K562 (cell line): ENCODE measurements around the gene NTRK3. TPM values are rescaled to one million over a fixed set of nuclear protein-coding genes. Genes with fewer than 3 reads are reported as not detected.

Source experiments
- ATAC-seq: fragments of 200-7000 bp; cut with Tn5 transposase; 3 replicates; pipeline ENCODE4 v1.9.1; 2020; ENCODE audit warnings: moderate library complexity
- BruUV-seq: library from RNA; stranded (reverse); fragments of 400-500 nt; replicated peaks from 2 replicates; lab custom pipeline; 2021; lab: Mats Ljungman, UMichigan
- CTCF ChIA-PET: fragments of 300-600 bp; formaldehyde crosslinking; extraction: SDS; loops from one replicate; lab custom pipeline; 2021; ENCODE audit warnings: low intra/inter-chr PET ratio; lab: Yijun Ruan, JAX
- POLR2A ChIA-PET: fragments of 300-600, 350-650 bp; sonication (Branson Sonifier 250); formaldehyde crosslinking; extraction: SDS; loops from one replicate; lab custom pipeline; 2021; ENCODE audit warnings: antibody characterized with exemption, inconsistent platforms; lab: Yijun Ruan, JAX
- DNase-seq, 4 experiments: peaks; one replicate each; pipeline versions ENCODE4 v3.0.0 to v3.0.0-alpha.2; 2011 to 2018; ENCODE audit warnings: low spot score in 3 of 4, mixed read lengths in 3 of 4; ENCODE audit errors: extremely low read depth in 1 of 4
- FAIRE-seq: peaks from 2 replicates; lab custom pipeline; 2011; peaks lifted over from hg19 to GRCh38; lab: Jason Lieb, UNC
- H2AFZ ChIP-seq: 2 replicates; pipeline ENCODE4 v1.6.0; 2011; ENCODE audit warnings: low read depth, low read length, control low read depth, inconsistent platforms
- H3K27ac ChIP-seq: fragments of 200-600 bp; 3 replicates; pipeline ENCODE4 v1.8.0; 2011; ENCODE audit warnings: low read depth, mild to moderate bottlenecking, control low read depth, inconsistent platforms, low read length, moderate library complexity, mixed read lengths; ENCODE audit errors: extremely low read depth
- H3K27me3 ChIP-seq, 2 experiments: fragments of 300-600 bp in 1 of 2; 2 replicates in 1 of 2; 3 replicates in 1 of 2; pipeline versions ENCODE4 v1.6.0 to v1.8.0; 2011; ENCODE audit warnings: inconsistent platforms in 2 of 2, low read length in 2 of 2, mild to moderate bottlenecking in 1 of 2, mixed read lengths in 1 of 2, moderate library complexity in 1 of 2; ENCODE audit not compliant: control insufficient read depth in 2 of 2, insufficient read depth in 2 of 2
- H3K36me3 ChIP-seq: fragments of 300-600 bp; 3 replicates; pipeline ENCODE4 v1.8.0; 2011; ENCODE audit warnings: mild to moderate bottlenecking, low read length, inconsistent platforms; ENCODE audit not compliant: control insufficient read depth, insufficient read depth
- H3K4me1 ChIP-seq, 2 experiments: fragments of 200-600 bp in 1 of 2; replicated peaks in 1 of 2; 2 replicates in 1 of 2; 3 replicates in 1 of 2; pipeline versions ENCODE4 v1.5.1 to v1.8.0; 2011; ENCODE audit warnings: inconsistent platforms in 2 of 2, low read length in 2 of 2, mild to moderate bottlenecking in 1 of 2, mixed read lengths in 1 of 2, moderate library complexity in 1 of 2; ENCODE audit not compliant: control insufficient read depth in 2 of 2, insufficient read depth in 2 of 2
- H3K4me2 ChIP-seq: 2 replicates; pipeline ENCODE4 v1.6.1; 2011; ENCODE audit warnings: low read length, control low read depth, inconsistent platforms, mixed read lengths; ENCODE audit not compliant: insufficient read depth
- H3K4me3 ChIP-seq: fragments of 200-600 bp; sonication (generic), shearing (Covaris generic); 2 replicates; pipeline ENCODE4 v1.5.1; 2016; ENCODE audit warnings: control low read depth, inconsistent platforms
- H3K79me2 ChIP-seq: fragments of 200-600 bp; 3 replicates; pipeline ENCODE4 v1.8.0; 2011; ENCODE audit warnings: low read length, inconsistent platforms; ENCODE audit not compliant: control insufficient read depth, insufficient read depth
- H3K9ac ChIP-seq, 2 experiments: 2 replicates each; pipeline versions ENCODE4 v1.6.0 to v1.6.1; 2011; ENCODE audit warnings: low read depth in 2 of 2, low read length in 2 of 2, control low read depth in 1 of 2, inconsistent platforms in 1 of 2, mild to moderate bottlenecking in 1 of 2, mixed read lengths in 1 of 2; ENCODE audit not compliant: insufficient read depth in 1 of 2
- H3K9me1 ChIP-seq: one replicate; pipeline ENCODE4 v1.6.0; 2011; ENCODE audit warnings: inconsistent platforms, mild to moderate bottlenecking, low read length, moderate library complexity; ENCODE audit not compliant: control insufficient read depth, insufficient read depth
- H3K9me3 ChIP-seq: replicated peaks from 2 replicates; pipeline ENCODE4 v1.5.1; 2011; ENCODE audit warnings: low read depth, low read length, inconsistent platforms; ENCODE audit not compliant: control insufficient read depth, insufficient read depth
- H4K20me1 ChIP-seq: replicated peaks from 2 replicates; pipeline ENCODE4 v1.6.1; 2011; ENCODE audit warnings: low read length, inconsistent platforms, mixed read lengths; ENCODE audit not compliant: control insufficient read depth, insufficient read depth
- CCAR2 ChIP-seq: fragments of 200-400 bp; formaldehyde crosslinking; IDR thresholded peaks from 2 replicates; pipeline ENCODE4 v1.6.1; 2017; ENCODE audit warnings: mild to moderate bottlenecking, low read depth, low read length
- CCNT2 ChIP-seq: IDR thresholded peaks from 2 replicates; pipeline ENCODE4 v1.6.1; 2011; ENCODE audit warnings: borderline replicate concordance, low read depth, mild to moderate bottlenecking, moderate library complexity, mixed read lengths, low read length; ENCODE audit not compliant: insufficient read length; ENCODE audit errors: extremely low read depth
- CXXC5 ChIP-seq: fragments of 250-450 bp; sonication (Bioruptor Pico); IDR thresholded peaks from 2 replicates; pipeline ENCODE4 v1.8.0; 2022; ENCODE audit warnings: inconsistent platforms, mild to moderate bottlenecking, moderate library complexity
- NFRKB ChIP-seq: fragments of 450-650 bp; IDR thresholded peaks from 2 replicates; pipeline ENCODE4 v1.6.1; 2016; ENCODE audit warnings: low read depth
- POLR2B ChIP-seq: fragments of 450-650 bp; IDR thresholded peaks from 2 replicates; pipeline ENCODE4 v1.6.1; 2018; ENCODE audit warnings: low read depth; ENCODE audit not compliant: partially characterized antibody
- POLR3G ChIP-seq: IDR thresholded peaks from 2 replicates; pipeline ENCODE4 v1.6.1; 2011; ENCODE audit not compliant: insufficient read length, insufficient replicate concordance; ENCODE audit errors: extremely low read depth
- SIRT6 ChIP-seq: IDR thresholded peaks from one replicate; pipeline ENCODE4 v1.6.1; 2012; ENCODE audit warnings: low read depth, mild to moderate bottlenecking, control low read depth, inconsistent platforms, low read length, moderate library complexity
- THRA ChIP-seq: fragments of 450-650 bp; IDR thresholded peaks from 2 replicates; pipeline ENCODE4 v1.6.1; 2017; ENCODE audit warnings: mild to moderate bottlenecking, moderate library complexity
- USF2 ChIP-seq: sonication (generic); formaldehyde crosslinking; IDR thresholded peaks from 2 replicates; pipeline ENCODE4 v1.5.0; 2020; ENCODE audit warnings: missing genetic modification reagents
- YBX1 ChIP-seq: fragments of 450-650 bp; IDR thresholded peaks from 2 replicates; pipeline ENCODE4 v1.7.1; 2016; ENCODE audit warnings: mild to moderate bottlenecking
- ZBED1 ChIP-seq: IDR thresholded peaks from 2 replicates; pipeline ENCODE4 v1.6.1; 2014
- WGBS: fragments of 100-300 bp; shearing (Covaris generic); methylation state at CpG from one replicate; pipeline ENCODE4 v1.1.6; 2016; ENCODE audit warnings: low coverage, mixed read lengths; ENCODE audit not compliant: insufficient coverage; ENCODE audit errors: missing lambda C conversion rate; 5-methylcytosine and 5-hydroxymethylcytosine counted together
- in situ Hi-C: fragments of 300-500 bp; cut with MboI; formaldehyde crosslinking; loops from 4 replicates; pipeline ENCODE4 v1.15.0; 2018; ENCODE audit warnings: inconsistent platforms, mixed read lengths
- intact Hi-C: fragments of 100-400 bp; cut with micrococcal nuclease; formaldehyde crosslinking; loops from 2 replicates; pipeline ENCODE4 v1.14.2; 2022
- polyA plus RNA-seq, 8 experiments: library from polyadenylated mRNA; depleted of rRNA in 4 of 8; stranded (reverse) in 5 of 8; unstranded in 3 of 8; fragments of >200 nt; fragmentation: Nextera tagmentation in 2 of 8; fragmentation: Illumina TruSeq in 1 of 8; extraction: Ambion mirVana in 2 of 8; extraction: Trizol in 1 of 8; gene quantifications; 2 replicates each; pipeline versions ENCODE4 v1.2.1 to v1.2.3, GENCODE V29; 2011 to 2014; ENCODE audit warnings: inconsistent platforms in 1 of 8, missing spikeins in 1 of 8
- total RNA-seq, 7 experiments: library from RNA; depleted of rRNA in 6 of 7; stranded (reverse); fragments of >200 nt in 6 of 7; fragmentation: Illumina TruSeq in 2 of 7; extraction: Trizol in 2 of 7; gene quantifications; 2 replicates each; pipeline versions ENCODE4 v1.2.1 to v1.2.3, GENCODE V29; 2011 to 2021; ENCODE audit warnings: low replicate concordance in 1 of 7
- TF ChIP-seq, protein P1 (sequence below): sonication (generic); formaldehyde crosslinking; IDR thresholded peaks from 2 replicates; pipeline ENCODE4 v1.8.0; 2022; ENCODE audit warnings: missing genetic modification reagents, mild to moderate bottlenecking, borderline replicate concordance

Gene NTRK3
- total and polyA plus RNA-seq, 9 of the 15 experiments (the other 6 are each of a cell fraction or from before 2014, with no cell fraction given): 0.11 to 0.13 TPM; not detected in 7

DNA sequence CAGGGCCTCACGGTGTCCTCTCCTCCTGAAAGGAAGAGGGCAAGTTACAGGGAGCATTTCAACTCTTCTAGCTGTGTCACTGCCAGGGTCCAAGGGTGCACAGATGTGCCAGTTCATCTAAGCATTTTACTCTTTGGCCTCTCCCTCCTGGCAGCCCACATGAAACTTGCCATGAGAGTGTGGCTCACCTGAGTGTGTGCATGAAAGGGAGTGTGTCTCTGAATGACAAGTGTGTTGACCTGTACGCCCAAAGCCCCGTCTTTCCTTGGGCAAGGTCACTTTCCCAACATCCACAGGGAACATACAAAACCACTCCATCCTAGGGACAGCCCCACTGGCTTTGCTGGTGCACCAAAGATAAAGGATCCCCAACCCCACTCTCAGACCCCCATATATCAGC lies 280.0 kb downstream of the NTRK3 start:
- POLR2A ChIA-PET: no interaction called here
- in situ Hi-C loops: no loop called here
- WGBS: 3% methylated on average over 3 of the region's 3 CpGs

DNA sequence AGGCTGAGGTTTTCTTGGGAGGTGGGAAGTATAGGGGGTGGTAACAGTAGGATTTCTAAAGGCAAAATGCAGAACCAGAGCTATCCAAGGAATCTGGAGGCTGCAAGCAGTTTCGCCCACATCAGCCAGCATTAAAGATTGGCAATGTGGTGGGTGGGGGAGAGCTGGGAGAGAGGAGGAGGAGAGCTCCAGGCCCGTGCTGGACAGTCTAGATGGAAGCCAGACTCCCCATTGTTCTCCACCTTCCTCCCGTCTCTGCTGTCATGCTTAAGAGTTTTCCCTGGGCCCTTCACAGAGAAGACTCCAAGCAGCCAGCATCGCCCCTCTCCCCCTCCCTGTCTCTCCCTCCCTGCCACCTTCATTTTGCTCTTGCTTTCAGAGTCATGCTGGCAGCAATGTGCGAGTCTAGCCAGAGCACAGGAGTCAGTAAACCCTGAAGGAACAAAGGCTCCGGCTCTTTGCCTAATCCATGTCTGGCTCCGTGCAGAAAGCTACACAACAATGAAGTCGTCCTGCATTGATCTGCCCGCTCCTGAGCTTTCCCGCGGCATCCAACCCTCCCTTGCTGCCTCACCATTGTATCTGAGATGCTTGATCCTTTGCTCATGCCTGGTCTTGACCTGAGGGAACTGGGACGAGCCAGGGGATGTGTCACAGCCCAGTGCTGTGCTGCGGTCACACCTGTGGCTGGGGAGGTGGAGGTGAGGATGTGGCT lies 282.9 kb downstream of the NTRK3 start:
- no peaks in the 10 kb centered on the region for H3K9me3 ChIP-seq
- H3K9ac ChIP-seq: no peak overlapping the region
- H2AFZ ChIP-seq: no peak overlapping the region
- ATAC-seq: no peak
- H3K4me2 ChIP-seq: no peak overlapping the region
- whole genome bisulfite sequencing: under 1% methylated on average over 12 of the region's 13 CpGs
- FAIRE-seq: no peak
- H4K20me1 ChIP-seq: no peaks in the 10 kb centered on the region
- CTCF ChIA-PET: no interaction called here
- H3K9me1 ChIP-seq: no peaks in the 10 kb centered on the region
- BruUV-seq: no TSS peak
- no peaks in the 10 kb centered on the region for H3K4me1 ChIP-seq
- H3K79me2 ChIP-seq: no peaks in the 10 kb centered on the region
- POLR2A ChIA-PET: interaction anchor here (0.6 kb wide), 1 partner anchor 251 kb away, joined by 3 read pairs; no protein-coding TSS in a partner anchor
- no peak overlapping the region for H3K4me3 ChIP-seq
- in situ Hi-C loops (no loop called here), intact Hi-C loops (no loop called here)
- H3K27ac ChIP-seq: no peak overlapping the region
- H3K36me3 ChIP-seq: no peaks in the 10 kb centered on the region
- DNase-seq: no peak
- H3K27me3 ChIP-seq: no peaks in the 10 kb centered on the region
- TF ChIP-seq CCAR2 (no peak), POLR3G (no peak), SIRT6 (no peak), YBX1 (no peak), NFRKB (no peak), CCNT2 (no peak), CXXC5 (no peak), THRA (no peak), USF2 (no peak)
- TF ChIP-seq, protein P1, sequence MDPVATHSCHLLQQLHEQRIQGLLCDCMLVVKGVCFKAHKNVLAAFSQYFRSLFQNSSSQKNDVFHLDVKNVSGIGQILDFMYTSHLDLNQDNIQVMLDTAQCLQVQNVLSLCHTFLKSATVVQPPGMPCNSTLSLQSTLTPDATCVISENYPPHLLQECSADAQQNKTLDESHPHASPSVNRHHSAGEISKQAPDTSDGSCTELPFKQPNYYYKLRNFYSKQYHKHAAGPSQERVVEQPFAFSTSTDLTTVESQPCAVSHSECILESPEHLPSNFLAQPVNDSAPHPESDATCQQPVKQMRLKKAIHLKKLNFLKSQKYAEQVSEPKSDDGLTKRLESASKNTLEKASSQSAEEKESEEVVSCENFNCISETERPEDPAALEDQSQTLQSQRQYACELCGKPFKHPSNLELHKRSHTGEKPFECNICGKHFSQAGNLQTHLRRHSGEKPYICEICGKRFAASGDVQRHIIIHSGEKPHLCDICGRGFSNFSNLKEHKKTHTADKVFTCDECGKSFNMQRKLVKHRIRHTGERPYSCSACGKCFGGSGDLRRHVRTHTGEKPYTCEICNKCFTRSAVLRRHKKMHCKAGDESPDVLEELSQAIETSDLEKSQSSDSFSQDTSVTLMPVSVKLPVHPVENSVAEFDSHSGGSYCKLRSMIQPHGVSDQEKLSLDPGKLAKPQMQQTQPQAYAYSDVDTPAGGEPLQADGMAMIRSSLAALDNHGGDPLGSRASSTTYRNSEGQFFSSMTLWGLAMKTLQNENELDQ (CRISPR knock-in tag): no peak

More for the DNA sequence above, 280.0 kb downstream of the NTRK3 start:
- no peak for ATAC-seq
- no TSS peak for BruUV-seq
- no peaks in the 10 kb centered on the region for H3K9me3 ChIP-seq
- no peak overlapping the region for H2AFZ ChIP-seq
- no peaks in the 10 kb centered on the region for H3K36me3 ChIP-seq
- intact Hi-C loops: no loop called here
- H4K20me1 ChIP-seq: no peaks in the 10 kb centered on the region
- FAIRE-seq: no peak
- H3K79me2 ChIP-seq: no peaks in the 10 kb centered on the region
- H3K9ac ChIP-seq: no peak overlapping the region
- TF ChIP-seq POLR2B (no peak), ZBED1 (no peak)
- H3K27ac ChIP-seq: no peak overlapping the region
- no peak overlapping the region for H3K4me2 ChIP-seq
- CTCF ChIA-PET: no interaction called here
- no peak overlapping the region for H3K4me3 ChIP-seq
- H3K9me1 ChIP-seq: no peaks in the 10 kb centered on the region
- no peak for DNase-seq
- H3K4me1 ChIP-seq: no peaks in the 10 kb centered on the region
- H3K27me3 ChIP-seq: no peaks in the 10 kb centered on the region
